Measurements from ENCODE around the gene TRABD2B. TPM values are rescaled to one million over a fixed set of nuclear protein-coding genes. Genes with fewer than 3 reads are reported as not detected.

The TRABD2B gene
- total RNA-seq, 1 experiment from 2014 or later, result 0.05 TPM

- Histone ChIP-seq H3K9me3 (ENCODE audit: control insufficient read depth in 1 of 2, insufficient read depth in 1 of 2, low read depth in 1 of 2, low read length in 2 of 2) (no peaks in the 10 kb centered on the region), H3K36me3 (ENCODE audit: control insufficient read depth in 1 of 2, insufficient read depth in 2 of 2, low read length in 2 of 2) (no peaks in the 10 kb centered on the region), H3K27me3 (ENCODE audit: insufficient read depth, low read length) (no peaks in the 10 kb centered on the region), H3K9ac (ENCODE audit: low read length) (no peak overlapping the region), H3K4me1 (ENCODE audit: control insufficient read depth in 1 of 2, insufficient read depth in 2 of 2, low read length in 2 of 2) (no peaks in the 10 kb centered on the region), H4K20me1 (ENCODE audit: insufficient read depth) (no peaks in the 10 kb centered on the region), H3K4me2 (ENCODE audit: low read length) (no peak overlapping the region), H3K9me2 (ENCODE audit: insufficient read depth) (no peaks in the 10 kb centered on the region), H3K79me2 (ENCODE audit: insufficient read depth, low read length) (no peaks in the 10 kb centered on the region), H3K4me3 (replicated peaks in 1 of 2; ENCODE audit: low read depth in 1 of 2, low read length in 2 of 2) (no peak overlapping the region), H3K27ac (ENCODE audit: low read depth, low read length) (no peak overlapping the region), H2AFZ (ENCODE audit: low read depth, low read length, poor library complexity, severe bottlenecking) (no peak overlapping the region)
- no peak for DNase-seq (ENCODE audit: low read depth, low spot score)
- ChIA-PET RAD21 (ENCODE audit: low non-redundant PET in 1 of 2, low total read pairs in 2 of 2, uncharacterized antibody in 2 of 2, unreplicated experiment in 2 of 2) (no interaction called here), POLR2A (no interaction called here), CTCF (no interaction called here)
- ATAC-seq, result no peak
- TF ChIP-seq EZH2phosphoT487 (IDR thresholded peaks at IDR 0.05; ENCODE audit: borderline replicate concordance) (no peak), RAD21 (IDR thresholded peaks at IDR 0.05; ENCODE audit: low read depth) (no peak), SRF (IDR thresholded peaks at IDR 0.05; ENCODE audit: low read depth) (no peak), JUND (IDR thresholded peaks at IDR 0.05) (no peak), EZH2 (IDR thresholded peaks at IDR 0.05) (no peak), ZBTB33 (IDR thresholded peaks at IDR 0.05; ENCODE audit: extremely low read depth, insufficient replicate concordance, low read length) (no peak), ELF1 (IDR thresholded peaks at IDR 0.05; ENCODE audit: borderline replicate concordance, low read depth) (no peak), ZFX (IDR thresholded peaks at IDR 0.05) (no peak), CEBPB (IDR thresholded peaks at IDR 0.05; ENCODE audit: low read depth) (no peak), POLR2AphosphoS5 (IDR thresholded peaks at IDR 0.05; ENCODE audit: low read depth, low read length) (no peak), SP1 (IDR thresholded peaks at IDR 0.05; ENCODE audit: low read depth) (no peak)
- intact Hi-C loops (cut with micrococcal nuclease), result no loop called here
- no TSS peak for BruUV-seq (replicated peaks)
Observed at GRCh38 chr1:47805018-47805417, 192.2 kb downstream of the TRABD2B start.

Measured in HCT116 (cell line).